Ascending aorta (tissue), 2 donors: ENCODE results near the gene SYNJ2. TPM values are rescaled to one million over a fixed set of nuclear protein-coding genes. Genes with fewer than 3 reads are reported as not detected.
A peak's percentile ranks its signal among the peaks of the same experiment; 100 is the strongest.

ENCODE experiments used
- DNase-seq, 2 donors: peaks; one replicate each; pipeline ENCODE4 v3.0.0-alpha.2; 2019; ENCODE audit warnings: low spot score in 2 of 2
- H3K27ac ChIP-seq, 2 donors: fragments of 200-600 bp; sonication (generic); one replicate each; pipeline ENCODE4 v1.5.1; 2016 to 2017; ENCODE audit warnings: mild to moderate bottlenecking in 1 of 2
- H3K27me3 ChIP-seq: fragments of 200-600 bp; sonication (generic); one replicate; pipeline ENCODE4 v1.5.1; 2017
- H3K36me3 ChIP-seq, 2 donors: fragments of 200-600 bp; sonication (generic); one replicate each; pipeline ENCODE4 v1.5.1; 2016
- H3K4me1 ChIP-seq, 2 donors: fragments of 200-600 bp; sonication (generic); one replicate each; pipeline ENCODE4 v1.5.1; 2016 to 2017; ENCODE audit warnings: mild to moderate bottlenecking in 1 of 2
- H3K4me3 ChIP-seq, 2 donors: fragments of 200-600 bp; sonication (generic); one replicate each; pipeline ENCODE4 v1.5.1; 2016 to 2017; ENCODE audit warnings: mild to moderate bottlenecking in 1 of 2
- H3K9me3 ChIP-seq, 2 donors: fragments of 200-600 bp; sonication (generic); one replicate each; pipeline ENCODE4 v1.5.1; 2016
- intact Hi-C: fragments of 100-400 bp; cut with DNase I; formaldehyde crosslinking; loops from one replicate; pipeline ENCODE4 v1.15.1; 2023
- total RNA-seq: library from RNA; depleted of rRNA; stranded (reverse); fragments of >200 nt; gene quantifications from one replicate; pipeline ENCODE4 v1.1.0, GENCODE V29; 2016
- TF ChIP-seq, protein P1 (sequence below), 3 experiments: fragments of 200-600 bp in 2 of 3; fragments of 450-650 bp in 1 of 3; sonication (generic) in 2 of 3; IDR thresholded peaks; one replicate each; pipeline ENCODE4 v1.5.1; 2016 to 2019; ENCODE audit warnings: antibody characterized with exemption in 3 of 3, mild to moderate bottlenecking in 1 of 3, moderate library complexity in 1 of 3

Gene SYNJ2
- total RNA-seq, 1 donor from 2014 or later: 3.0 TPM

GRCh38 chr6:158087224-158087867 is 105.7 kb downstream of the SYNJ2 start:
- TF ChIP-seq, protein P1, sequence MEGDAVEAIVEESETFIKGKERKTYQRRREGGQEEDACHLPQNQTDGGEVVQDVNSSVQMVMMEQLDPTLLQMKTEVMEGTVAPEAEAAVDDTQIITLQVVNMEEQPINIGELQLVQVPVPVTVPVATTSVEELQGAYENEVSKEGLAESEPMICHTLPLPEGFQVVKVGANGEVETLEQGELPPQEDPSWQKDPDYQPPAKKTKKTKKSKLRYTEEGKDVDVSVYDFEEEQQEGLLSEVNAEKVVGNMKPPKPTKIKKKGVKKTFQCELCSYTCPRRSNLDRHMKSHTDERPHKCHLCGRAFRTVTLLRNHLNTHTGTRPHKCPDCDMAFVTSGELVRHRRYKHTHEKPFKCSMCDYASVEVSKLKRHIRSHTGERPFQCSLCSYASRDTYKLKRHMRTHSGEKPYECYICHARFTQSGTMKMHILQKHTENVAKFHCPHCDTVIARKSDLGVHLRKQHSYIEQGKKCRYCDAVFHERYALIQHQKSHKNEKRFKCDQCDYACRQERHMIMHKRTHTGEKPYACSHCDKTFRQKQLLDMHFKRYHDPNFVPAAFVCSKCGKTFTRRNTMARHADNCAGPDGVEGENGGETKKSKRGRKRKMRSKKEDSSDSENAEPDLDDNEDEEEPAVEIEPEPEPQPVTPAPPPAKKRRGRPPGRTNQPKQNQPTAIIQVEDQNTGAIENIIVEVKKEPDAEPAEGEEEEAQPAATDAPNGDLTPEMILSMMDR (IDR thresholded peaks at IDR 0.05): no peak
- intact Hi-C loops: no loop called here
- Histone ChIP-seq H3K27ac (peak overlapping the region; percentile 82 to 85), H3K4me3 (peak overlapping the region in 1 of 2 donors; percentile 36), H3K27me3 (no peaks in the 10 kb centered on the region), H3K36me3 (peaks cover 22 to 46% of the 10 kb centered on the region in 2 donors), H3K9me3 (no peaks in the 10 kb centered on the region), H3K4me1 (peaks cover 7 to 11% of the 10 kb centered on the region in 2 donors)
- DNase-seq: peak in 1 of 2 donors; percentile 63

DNA sequence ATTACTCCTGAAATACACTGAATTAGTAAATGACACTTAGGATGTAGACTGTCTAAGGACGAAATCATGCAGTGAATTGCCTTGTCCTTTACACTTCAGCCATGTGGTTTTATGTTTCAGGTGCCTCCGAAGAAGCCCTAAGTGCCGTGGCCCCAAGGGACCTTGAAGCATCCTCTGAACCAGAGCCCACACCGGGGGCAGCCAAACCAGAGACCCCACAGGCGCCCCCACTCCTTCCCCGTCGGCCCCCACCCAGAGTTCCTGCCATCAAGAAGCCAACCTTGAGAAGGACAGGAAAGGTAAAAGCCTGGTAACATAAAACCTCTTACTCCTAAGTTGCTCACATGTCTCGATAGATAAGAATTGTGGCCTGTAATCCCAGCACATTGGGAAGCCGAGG is 111.1 kb downstream of the SYNJ2 start:
- H3K27ac ChIP-seq: no peak overlapping the region
- intact Hi-C loops: no loop called here
- TF ChIP-seq, protein P1 (IDR thresholded peaks at IDR 0.05): no peak
- no peaks in the 10 kb centered on the region for H3K4me1 ChIP-seq
- peaks cover 32 to 61% of the 10 kb centered on the region in 2 donors for H3K36me3 ChIP-seq
- DNase-seq: no peak
- no peak overlapping the region for H3K4me3 ChIP-seq
- no peaks in the 10 kb centered on the region for H3K9me3 ChIP-seq
- H3K27me3 ChIP-seq: no peaks in the 10 kb centered on the region

GRCh38 chr6:158095031-158095430 is 113.4 kb downstream of the SYNJ2 start:
- TF ChIP-seq, protein P1 (IDR thresholded peaks at IDR 0.05): no peak
- intact Hi-C loops: no loop called here

GRCh38 chr6:158095671-158096070 is 114.0 kb downstream of the SYNJ2 start:
- H3K27me3 ChIP-seq: no peaks in the 10 kb centered on the region

More at GRCh38 chr6:158095031-158095430, 113.4 kb downstream of the SYNJ2 start:
- Histone ChIP-seq H3K36me3 (peaks cover 32 to 61% of the 10 kb centered on the region in 2 donors), H3K9me3 (no peaks in the 10 kb centered on the region), H3K4me3 (no peak overlapping the region), H3K4me1 (no peaks in the 10 kb centered on the region), H3K27me3 (no peaks in the 10 kb centered on the region), H3K27ac (no peak overlapping the region)
- no peak for DNase-seq

DNA sequence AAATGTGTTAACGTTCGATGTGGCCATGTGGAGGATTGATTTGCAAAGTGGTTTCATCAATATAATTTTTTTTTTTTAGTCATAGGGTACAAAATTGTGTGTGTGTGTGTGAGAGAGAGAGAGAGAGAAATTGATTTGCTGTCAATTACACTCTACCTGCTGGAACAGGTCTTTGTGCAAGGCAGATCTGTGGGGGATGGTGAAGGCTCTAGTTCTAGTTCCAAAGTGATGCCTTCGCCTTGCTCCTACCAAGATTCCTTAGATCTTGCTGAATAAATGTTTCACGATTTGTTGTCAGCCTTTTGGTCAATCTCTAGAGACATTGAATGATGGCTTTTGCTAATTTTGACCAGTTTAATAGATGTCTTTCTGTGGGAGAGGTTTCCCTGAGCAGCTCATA is 121.6 kb downstream of the SYNJ2 start:
- no peak overlapping the region for H3K27ac ChIP-seq
- DNase-seq: no peak
- H3K4me3 ChIP-seq: no peak overlapping the region
- H3K27me3 ChIP-seq: no peaks in the 10 kb centered on the region
- H3K36me3 ChIP-seq: peaks cover 0 to 3% of the 10 kb centered on the region in 2 donors
- H3K9me3 ChIP-seq: no peaks in the 10 kb centered on the region
- no peaks in the 10 kb centered on the region for H3K4me1 ChIP-seq
- TF ChIP-seq, protein P1 (IDR thresholded peaks at IDR 0.05): no peak
- intact Hi-C loops: no loop called here

More at GRCh38 chr6:158095671-158096070, 114.0 kb downstream of the SYNJ2 start:
- no peak for DNase-seq
- Histone ChIP-seq H3K27ac (no peak overlapping the region), H3K4me3 (no peak overlapping the region), H3K36me3 (peaks cover 32 to 61% of the 10 kb centered on the region in 2 donors), H3K9me3 (no peaks in the 10 kb centered on the region), H3K4me1 (no peaks in the 10 kb centered on the region)
- TF ChIP-seq, protein P1 (IDR thresholded peaks at IDR 0.05): no peak
- intact Hi-C loops: no loop called here
